UCSD-AML1 (cell line): ENCODE measurements around the gene STRBP.
"Not testable (repeated sequence)": the region's sequence is repeated elsewhere in the genome, so short reads cannot be mapped to it uniquely, and the experiment has no call there.

Experiments
- DNase-seq: peaks from one replicate; lab custom pipeline; 2025; ENCODE audit not compliant: unreplicated experiment; lab: John Stamatoyannopoulos, UW

The STRBP gene

DNA sequence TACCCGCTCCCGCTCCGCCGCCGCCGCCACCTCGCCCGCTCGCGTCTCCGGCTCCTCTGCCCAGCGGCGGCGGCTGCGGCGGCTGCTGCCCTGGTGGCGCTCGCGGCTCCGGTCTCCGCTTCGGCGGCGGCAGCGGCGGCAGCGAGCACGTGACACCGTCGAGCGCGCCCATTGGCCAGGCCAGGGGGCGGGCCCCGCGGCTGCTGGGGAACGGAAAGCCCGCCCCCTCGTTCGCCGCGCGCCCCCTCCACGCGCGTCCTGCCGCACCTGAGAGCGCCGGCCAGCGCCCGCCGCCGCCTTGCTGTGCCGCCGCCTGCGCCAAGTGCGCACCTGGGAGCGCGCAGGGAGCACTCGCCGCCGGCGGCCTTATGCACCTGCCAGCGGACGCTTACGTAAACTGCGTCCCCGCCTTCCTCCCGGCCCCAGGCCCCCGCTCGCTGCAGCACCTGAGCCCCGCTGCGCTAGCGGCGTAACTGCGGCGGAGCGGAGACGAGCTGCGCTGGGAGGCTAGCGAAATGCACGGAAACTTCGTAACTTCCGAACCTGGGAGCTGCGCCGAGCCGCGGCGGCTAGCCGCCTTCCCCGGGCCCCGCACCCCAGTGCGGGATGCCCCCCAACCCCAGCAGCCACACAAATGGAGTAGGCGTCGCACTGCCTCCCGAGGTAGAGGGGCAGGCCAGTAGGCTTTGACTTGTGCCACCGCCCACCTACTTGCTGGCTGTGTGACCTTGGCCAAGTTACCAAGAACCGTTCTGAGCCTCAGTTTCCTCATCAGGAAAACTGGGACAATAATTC, at the start of gene STRBP:
STRBP (minus strand) TSS at position 122 of the 795 bp plus-strand sequence. CDS start 84,452 bp downstream, outside the sequence.
- peak; percentile 90 for DNase-seq

DNA sequence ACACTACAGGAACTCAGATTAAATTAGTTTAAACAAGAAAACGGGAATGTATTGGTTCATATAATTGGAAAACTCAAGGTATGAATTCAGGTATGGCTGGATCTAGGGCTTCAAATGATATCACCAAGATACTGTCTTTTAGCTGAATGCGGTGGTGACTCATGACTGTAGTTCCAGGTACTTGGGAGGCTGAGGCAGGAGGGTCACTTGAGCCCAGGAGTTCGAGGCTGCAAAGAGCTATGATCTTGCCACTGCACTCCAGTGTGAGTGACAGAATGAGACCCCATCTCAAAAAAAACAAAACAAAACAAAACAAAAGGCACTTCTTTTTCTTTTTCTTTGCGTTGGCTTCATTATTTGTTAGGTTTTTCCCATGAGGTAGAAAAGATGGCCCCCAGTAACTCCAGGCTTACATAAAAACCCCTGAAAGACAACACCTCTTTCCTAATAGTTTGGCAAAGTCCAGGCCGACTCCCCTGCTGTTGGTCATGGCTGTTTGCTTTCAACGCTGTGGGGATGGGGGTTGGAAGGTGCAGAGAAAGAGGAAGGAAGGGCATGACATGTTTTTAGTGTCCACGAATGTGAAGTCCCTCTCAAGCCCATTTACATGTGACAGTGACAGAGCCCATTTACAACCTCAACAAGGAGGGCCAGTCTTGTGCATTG, 47.8 kb upstream of the STRBP start:
- peak; percentile 50 for DNase-seq

DNA sequence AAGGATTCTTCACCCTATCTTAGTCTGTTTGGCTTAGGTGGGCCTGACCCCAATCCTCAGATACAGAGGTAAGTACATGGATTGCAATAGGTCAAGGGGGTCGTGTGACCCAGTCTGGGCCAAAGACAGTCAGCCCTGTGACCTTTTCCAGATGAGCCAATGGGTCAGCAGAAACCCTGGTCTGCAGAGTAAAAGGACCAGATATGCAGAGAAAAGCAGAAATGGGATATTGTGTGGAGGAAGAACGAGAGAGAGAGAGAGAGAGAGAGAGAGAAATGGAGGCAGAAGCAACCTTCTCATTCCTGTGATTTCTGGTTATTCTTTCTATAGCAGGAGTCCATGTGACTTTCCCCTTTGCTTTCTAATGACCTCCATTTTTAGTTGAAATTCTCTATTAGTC, 47.2 kb upstream of the STRBP start:
- no peak for DNase-seq

GRCh38 chr9:123314617-123315016, 46.2 kb upstream of the STRBP start:
- DNase-seq = no peak

DNA sequence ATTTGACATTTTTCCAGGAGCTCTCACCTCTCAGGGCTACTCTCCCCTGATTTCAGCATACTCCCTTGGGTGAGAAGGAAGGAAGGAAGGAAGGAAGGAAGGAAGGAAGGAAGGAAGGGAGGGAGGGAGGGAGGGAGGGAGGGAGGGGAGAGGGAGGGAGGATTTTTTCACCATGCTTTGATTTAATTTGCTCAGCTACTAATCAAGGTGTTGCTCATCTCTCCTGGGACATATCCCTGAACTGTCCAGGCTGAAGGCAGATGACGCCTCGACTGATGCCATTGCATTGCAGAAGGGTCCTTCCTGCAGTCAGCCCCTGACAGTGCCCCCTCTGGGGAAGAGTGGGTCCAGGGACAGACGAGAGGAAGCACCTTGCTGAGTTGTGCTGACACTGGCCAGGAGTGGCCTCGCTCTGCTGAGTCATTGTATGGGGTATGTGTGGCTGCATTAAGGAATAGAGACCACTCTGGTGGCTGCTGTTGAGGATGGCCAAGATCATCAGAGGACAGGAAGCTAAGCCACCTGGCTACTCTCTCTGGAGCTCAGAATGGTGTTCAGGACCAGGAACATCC, 44.0 kb upstream of the STRBP start:
- DNase-seq = no peak

GRCh38 chr9:123311250-123311752, 42.9 kb upstream of the STRBP start:
- DNase-seq = no peak

- no peak for DNase-seq
Observed at GRCh38 chr9:123310551-123311249, 42.3 kb upstream of the STRBP start.

- no peak for DNase-seq
Observed at GRCh38 chr9:123309611-123310010, 41.2 kb upstream of the STRBP start.

DNA sequence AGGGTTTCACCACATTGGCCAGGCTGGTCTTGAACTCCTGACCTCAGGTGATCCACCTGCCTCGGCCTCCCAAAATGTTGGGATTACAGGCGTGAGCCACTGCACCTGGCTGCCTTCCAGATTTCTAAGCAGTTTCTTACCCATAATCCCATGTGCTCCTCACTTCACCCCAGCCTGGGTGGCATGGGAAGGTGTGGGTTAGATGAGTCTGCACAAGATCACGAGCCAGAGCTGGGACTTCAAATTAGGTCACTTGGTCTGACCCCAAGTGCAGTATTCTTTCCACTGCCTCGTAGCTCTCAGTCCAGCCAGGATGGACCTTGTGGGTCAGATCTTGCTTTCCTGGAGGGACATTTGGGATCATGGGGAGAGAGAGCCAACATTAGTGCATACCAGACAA, 37.5 kb upstream of the STRBP start:
- no peak for DNase-seq

DNA sequence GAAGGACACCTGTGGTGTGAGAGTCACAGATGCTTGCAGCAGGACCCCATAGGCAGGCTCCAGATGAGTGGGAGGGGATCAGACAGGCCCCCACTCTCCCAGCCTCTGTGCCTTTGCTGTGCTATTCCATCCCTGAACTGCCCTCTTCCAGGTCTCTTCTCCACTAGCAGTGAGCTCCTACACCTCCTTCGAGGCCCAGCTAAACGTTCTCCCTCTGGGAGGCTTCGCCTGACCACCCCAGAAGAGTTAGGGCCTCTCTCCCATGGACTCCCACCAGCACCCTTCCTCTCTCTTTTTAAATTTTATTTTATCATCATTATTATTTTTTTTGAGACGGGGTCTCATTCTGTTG, 35.9 kb upstream of the STRBP start:
- DNase-seq = no peak

DNA sequence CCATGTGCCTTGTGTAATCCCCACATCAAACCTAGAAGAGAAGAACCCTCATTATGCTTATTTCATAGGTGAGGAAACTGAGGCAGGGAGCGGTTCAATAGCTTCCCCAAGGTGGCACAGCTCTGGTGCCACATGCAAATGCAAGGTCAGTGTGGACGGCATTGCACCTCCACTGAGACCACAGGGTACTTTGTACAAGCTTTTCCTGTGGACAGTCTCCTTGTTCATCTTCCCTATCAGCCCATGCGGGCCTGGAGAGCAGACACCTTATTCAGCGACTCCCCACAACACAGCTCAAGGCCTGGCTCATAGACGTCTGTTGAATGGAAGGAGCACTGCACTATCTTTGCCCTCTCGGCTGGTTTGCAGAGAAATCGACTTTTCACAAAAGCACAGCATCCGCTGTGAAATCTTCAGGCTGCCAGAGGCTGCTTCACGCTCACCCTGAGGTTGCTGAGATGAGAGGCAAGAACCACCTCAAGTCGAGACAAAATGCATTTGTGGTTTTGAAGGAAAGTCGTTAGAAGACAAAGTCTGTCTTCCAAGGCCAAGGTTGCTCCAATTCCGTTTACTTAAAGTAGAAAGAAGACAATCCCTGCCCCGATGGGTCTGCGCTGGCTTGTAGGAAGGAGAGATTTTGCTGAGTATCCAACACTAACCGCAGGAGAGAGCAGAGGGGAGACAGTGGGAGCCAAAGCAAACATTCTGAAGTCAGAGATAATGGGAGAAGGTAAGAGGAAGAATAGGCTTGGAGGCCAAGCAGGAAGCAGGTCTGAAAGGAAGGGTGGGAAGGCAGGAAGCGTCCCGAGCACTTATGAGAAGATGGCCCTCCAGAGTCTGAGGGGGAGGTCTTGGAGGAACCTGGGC, 34.2 kb upstream of the STRBP start:
- no peak for DNase-seq

DNA sequence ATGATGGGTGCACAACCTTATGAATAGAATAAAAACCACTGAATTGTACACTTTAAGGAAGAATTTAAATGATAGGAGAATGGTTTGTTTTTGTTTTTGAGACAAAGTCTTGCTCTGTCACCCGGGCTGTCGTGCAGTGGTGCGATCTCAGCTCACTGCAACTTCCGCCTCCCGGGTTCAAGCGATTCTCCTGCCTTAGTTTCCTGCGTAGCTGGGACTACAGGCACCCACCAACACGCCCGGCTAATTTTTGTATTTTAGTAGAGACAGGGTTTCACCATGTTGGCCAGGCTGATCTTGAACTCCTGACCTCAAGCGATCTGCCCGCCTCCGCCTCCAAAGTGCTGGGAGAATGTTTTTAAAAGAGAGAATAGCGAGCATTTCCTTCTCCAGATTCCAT, 33.5 kb upstream of the STRBP start:
- DNase-seq = not testable (repeated sequence)

GRCh38 chr9:123300554-123300953, 32.2 kb upstream of the STRBP start:
- no peak for DNase-seq

DNA sequence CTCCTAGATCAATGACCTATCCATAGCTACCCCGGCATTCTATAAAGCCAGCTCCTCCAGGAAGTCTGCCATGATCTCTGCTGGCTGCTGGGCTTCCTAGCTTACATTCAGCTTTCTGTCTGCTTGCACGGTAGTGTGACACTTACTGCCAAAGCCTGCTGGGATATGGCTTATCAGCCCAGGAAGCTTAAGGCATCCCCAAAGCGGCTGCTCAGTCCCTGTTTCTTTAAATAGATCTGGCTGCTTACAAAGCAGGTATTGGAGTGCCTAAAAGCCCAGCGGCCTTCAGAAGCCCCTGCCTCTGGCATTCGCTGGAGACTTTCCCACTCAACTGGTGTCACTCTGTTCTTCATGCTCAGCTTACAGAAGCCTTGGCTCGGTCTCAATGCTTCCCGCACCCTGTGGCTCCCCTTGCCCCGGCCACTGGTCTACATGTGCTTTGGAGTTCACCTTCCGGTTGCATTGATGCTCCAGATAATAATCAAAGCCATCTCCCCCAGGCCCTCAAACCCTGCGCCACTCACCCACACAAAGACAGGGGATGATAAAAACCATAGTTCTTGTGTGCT, 31.3 kb upstream of the STRBP start:
- no peak for DNase-seq

GRCh38 chr9:123296174-123296573, 27.8 kb upstream of the STRBP start:
- DNase-seq = no peak

GRCh38 chr9:123291736-123292135, 23.4 kb upstream of the STRBP start:
- no peak for DNase-seq

GRCh38 chr9:123290764-123291163, 22.4 kb upstream of the STRBP start:
- no peak for DNase-seq

DNA sequence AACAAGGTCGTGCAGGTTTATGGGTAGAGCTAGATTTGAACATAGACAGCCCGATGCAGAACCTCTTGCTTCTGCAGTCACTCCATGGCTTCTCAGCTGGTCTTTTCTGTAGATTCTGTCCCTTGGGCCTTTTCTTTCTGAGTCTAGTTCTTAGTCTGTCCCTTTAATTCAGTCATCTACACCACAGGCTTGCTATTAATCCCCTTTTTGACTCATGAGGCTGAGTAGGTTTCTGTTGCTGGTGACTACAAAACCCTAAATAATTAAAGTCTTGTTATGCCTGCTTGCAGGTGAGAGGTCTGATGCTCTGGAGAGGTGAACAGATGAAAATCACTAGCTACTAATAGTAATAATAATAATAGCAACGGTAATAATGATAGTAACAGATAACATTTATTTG, 19.3 kb upstream of the STRBP start:
- DNase-seq = no peak

DNA sequence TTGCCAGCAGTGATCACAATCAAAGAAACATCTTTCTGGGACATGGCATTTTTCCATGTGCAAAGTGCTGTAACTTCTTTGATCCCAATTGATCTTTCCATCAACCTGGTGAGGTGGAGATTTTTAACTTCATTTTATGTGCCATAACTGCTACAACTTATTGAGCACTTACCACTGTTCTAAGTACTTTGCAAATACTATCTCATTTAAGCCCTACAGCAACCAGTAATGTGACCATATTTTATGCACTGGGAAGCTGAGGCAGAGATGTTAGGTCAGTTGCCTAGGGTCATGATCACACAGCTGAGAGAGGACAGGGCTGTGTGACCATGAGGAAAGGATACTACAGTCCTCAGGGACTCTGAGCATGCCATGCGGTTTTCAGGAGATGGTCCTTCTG, 17.9 kb upstream of the STRBP start:
- no peak for DNase-seq

- no peak for DNase-seq
Observed at GRCh38 chr9:123284656-123285055, 16.3 kb upstream of the STRBP start.
